Forelimb muscle (tissue), 1 donor: ENCODE measurements around the gene STPG2. TPM values are rescaled to one million over a fixed set of nuclear protein-coding genes. Genes with fewer than 3 reads are reported as not detected.
"Not testable (repeated sequence)": the region's sequence is repeated elsewhere in the genome, so short reads cannot be mapped to it uniquely, and the experiment has no call there.

Experiments used
- DNase-seq: peaks from one replicate; pipeline ENCODE4 v3.0.0-alpha.2; 2013; ENCODE audit warnings: low read depth
- polyA plus RNA-seq: library from polyadenylated mRNA; unstranded; fragments of 120-200 nt; gene quantifications from one replicate; pipeline ENCODE4 v1.2.1, GENCODE V29; 2013; ENCODE audit not compliant: insufficient read length

Gene STPG2
- polyA plus RNA-seq, 1 donor = not detected

- no peak for DNase-seq
These were observed 500.1 kb downstream of the STPG2 start for GRCh38 chr4:97643179-97643578.

DNA sequence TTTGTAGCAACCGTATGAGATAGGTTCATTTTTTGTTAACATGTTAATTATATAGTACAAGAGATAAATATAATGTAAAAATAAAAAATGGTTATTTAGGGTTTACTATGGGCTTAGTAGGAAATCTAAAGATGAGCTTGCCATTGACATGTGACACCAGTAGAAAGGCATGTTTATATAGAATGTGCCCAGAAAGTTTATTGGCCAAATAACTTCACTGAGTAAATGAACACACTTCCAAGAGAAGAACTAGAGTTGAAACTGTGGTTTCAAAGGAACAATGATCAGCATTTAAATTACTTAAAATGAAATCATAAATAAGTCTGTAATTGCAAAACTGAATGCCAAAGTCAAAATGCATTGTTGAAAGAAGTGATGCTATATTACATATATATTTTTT, 503.3 kb downstream of the STPG2 start:
- no peak for DNase-seq

DNA sequence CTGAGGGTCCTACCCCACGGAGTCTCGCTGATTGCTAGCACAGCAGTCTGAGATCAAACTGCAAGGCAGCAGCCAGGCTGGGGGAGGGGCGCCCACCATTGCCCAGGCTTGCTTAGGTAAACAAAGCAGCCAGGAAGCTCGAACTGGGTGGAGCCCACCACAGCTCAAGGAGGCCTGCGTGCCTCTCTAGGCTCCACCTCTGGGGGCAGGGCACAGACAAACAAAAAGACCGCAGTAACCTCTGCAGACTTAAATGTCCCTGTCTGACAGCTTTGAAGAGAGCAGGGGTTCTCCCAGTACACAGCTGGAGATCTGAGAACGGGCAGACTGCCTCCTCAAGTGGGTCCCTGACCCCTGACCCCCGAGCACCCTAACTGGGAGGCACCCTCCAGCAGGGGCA, 509.4 kb downstream of the STPG2 start:
- not testable (repeated sequence) for DNase-seq

DNA sequence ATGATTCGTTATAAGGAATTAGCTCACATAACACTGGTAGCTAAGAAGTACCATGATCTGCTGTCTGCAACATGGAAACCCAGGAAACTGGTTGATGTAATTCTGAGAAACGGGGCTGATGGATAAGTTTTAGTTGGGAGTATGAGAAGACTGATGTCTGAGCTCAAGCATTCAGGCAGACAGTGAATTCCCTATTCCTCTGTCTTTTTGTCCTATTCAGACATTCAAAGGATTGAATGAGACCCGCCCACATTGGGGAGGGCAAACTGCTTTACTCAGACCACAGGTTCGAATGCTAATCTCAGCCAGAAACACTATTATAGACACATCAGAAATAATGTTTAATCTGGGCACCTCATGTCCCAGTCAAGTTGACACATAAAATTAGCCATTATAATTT, 515.5 kb downstream of the STPG2 start:
- DNase-seq = no peak

DNA sequence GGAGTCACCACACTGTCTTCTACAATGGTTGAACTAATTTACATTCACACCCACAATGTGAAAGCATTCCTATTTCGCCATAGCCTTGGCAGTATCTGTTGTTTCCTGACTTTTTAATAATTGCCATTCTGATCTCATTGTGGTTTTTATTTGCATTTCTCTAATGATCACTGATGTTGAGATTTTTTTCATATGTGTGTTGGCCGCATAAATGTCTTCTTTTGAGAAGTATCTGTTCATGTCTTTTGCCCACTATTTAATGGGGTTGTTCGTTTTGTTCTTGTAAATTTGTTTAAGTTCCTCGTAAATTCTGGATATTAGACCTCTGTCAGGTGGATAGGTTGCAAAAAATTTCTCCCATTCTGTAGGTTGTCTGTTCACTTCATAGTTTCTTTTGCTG, 519.1 kb downstream of the STPG2 start:
- no peak for DNase-seq

DNA sequence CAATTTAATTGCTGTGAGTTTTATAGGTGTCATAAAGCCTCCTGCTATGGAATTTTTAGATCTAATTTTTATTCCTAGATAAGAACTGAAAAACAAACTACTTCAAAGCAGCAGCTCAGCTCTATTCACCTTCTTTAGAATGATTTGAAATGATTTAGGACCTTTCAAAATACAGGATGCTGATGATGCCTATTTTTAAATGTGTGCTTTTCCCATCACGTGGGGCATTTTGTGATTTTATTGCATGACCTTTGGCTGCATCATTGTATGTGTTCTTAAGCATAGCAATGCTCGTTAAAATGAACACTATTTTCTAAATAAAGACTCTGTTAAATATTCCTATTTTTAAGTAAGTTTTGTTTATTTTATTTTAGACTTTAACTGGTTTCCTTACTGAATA, 537.3 kb downstream of the STPG2 start:
- no peak for DNase-seq

DNA sequence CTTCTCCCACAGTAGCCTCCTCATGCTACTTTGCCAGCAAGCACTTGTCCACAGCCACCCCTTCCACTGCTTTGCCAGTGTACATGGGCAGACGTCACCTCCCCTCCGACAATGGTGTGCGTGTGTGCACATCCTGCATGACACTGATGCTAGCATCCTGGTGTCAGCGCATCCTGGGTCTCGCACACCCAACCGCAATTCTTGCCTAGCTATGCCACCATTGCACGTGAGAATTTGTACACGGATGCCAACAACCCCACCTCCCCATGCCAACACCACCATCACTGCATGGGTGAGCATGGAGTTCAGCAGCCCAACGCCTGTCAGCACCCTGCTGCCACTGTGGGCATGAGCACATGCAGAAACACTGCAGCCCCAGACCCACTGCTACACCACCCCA, 550.0 kb downstream of the STPG2 start:
- no peak for DNase-seq

DNA sequence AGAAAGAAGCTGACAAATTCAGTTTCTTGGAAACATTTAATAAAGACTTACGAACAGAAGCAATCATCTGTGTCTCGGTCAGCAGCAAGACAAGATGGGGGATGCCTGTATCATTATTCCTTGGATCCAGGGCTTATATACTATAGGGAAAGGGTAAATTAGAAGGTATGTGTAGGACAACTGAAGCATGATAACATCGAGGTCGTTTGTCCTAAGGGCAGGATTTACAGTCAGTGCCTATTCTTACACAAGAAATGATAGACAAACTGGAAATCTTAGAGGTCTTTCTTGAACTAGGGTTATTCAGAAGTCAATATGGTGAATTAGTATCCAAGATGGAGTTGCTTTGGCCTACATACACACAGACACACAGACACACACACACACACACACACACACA, 553.0 kb downstream of the STPG2 start:
- no peak for DNase-seq

DNA sequence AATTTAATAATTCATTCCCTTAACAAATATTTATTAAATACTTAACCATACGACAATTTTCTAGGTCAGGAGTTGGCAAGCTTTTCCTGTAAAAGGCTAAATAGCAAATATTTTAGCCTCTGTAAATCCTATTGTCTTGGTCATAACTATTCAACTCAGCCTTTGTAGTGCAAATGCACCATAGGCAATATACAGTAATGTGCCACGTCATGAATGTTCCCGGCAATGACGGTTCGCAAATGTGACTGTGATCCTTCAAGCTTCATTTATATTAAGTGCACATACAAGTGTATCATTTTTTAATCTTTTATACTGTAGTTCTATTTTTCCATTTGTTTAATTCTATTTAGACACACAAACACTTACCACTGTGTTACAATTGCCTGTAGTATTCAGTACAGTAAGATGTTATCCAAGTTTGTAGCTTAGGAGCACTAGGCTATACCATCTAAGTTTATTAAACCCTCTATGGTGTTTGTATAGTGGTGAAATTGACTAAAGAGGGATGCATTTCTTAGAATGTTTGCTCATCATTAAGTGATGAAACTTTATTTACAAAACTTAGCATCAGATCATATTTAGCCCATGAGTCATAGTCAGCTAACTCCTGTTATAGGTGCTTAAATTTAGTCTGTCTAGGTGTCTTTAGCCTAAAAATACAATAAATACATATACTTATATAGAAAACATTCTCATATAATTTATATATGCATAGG, 553.6 kb downstream of the STPG2 start:
- DNase-seq = no peak

- DNase-seq = no peak
These were observed 555.4 kb downstream of the STPG2 start for GRCh38 chr4:97587912-97588311.

- no peak for DNase-seq
These were observed 558.0 kb downstream of the STPG2 start for GRCh38 chr4:97585274-97585673.

DNA sequence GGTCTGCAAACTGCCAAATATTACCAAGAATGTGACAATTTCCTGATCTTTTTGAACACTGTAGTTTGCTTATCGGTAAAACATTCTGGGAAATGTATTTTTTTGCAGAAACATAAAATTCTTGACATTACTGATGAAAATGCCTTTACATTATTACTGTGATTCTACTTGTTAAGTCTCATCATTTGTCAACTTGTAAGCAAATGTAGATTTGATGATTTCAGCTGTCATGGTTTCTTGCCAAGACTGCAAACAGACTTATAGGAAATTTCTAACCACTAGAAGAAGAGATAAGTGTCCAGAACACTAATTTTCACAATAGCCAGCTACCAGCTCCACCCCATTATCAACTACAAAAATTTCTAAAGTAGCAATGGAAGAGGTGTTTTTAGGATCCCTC, 560.4 kb downstream of the STPG2 start:
- DNase-seq = no peak

DNA sequence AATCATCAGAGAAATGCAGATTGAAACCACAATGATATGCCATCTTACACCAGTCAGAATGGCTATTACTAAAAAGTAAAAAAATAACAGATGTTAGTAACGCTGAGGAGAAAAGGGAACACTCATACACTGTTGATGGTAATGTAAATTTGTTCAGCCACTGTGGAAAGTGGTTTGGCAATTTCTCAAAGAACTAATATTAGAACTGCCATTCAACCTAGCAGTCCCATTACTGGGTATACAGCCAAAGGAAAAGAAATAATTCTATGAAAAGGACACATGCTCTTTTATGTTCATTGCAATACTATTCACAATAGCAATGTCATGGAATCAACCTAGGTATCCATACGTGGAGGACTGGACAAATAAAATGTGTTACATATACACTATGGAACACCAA, 566.3 kb downstream of the STPG2 start:
- DNase-seq = no peak

DNA sequence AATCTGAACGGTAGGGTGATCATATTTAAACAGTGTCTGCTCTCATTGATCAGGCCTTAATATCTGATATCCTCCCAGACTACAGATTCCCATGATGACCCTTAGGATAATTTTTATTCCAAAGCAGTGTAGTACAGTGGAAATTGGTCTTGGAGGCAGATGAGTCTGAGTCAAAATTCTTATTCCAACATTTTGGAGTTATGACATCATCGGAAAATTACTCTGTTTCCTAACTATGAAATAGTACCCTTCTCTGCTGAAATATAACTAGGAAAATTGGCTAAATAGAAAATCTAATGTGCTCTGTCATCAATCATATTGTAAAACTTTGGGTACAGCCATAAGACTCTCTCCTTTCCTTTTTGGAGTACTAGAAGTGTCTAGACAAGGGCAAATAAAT, 583.3 kb downstream of the STPG2 start:
- DNase-seq = no peak

GRCh38 chr4:97558204-97558778, 585.0 kb downstream of the STPG2 start:
- DNase-seq = no peak

DNA sequence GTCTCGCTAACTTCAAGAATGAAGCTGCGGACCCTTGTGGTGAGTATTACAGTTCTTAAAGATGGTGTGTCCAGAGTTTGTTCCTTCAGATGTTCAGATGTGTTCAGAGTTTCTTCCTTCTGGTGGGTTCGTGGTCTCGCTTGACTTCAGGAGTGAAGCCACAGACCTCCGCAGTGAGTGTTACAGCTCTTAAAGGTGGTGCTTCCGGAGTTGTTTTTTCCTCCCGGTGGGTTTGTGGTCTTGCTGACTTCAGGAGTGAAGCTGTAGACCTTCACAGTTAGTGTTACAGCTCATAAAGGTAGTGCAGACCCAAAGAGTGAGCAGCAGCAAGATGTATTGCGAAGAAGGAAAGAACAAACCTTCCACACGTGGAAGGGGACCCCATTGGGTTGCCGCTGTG, 592.6 kb downstream of the STPG2 start:
- not testable (repeated sequence) for DNase-seq

GRCh38 chr4:97548943-97549583, 594.2 kb downstream of the STPG2 start:
- no peak for DNase-seq

DNA sequence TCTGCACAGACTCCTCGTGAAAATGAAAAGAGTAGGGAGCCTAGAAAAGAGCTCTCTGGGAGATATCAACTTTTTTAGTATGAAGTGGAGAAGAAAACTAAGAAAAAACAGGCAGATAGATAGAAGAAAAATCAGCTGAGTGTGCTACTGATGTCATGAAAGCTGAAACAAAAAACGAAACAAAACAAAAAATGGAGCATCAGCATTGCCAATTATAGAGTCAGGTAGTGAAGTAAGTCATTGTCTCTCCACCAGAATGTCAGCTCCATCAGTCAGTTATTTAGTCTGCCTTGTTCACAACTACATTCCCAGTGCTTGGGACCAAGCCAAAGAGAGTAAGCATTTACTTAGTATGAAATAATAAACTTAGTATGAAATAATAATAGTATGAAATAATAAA, 595.1 kb downstream of the STPG2 start:
- DNase-seq = no peak

DNA sequence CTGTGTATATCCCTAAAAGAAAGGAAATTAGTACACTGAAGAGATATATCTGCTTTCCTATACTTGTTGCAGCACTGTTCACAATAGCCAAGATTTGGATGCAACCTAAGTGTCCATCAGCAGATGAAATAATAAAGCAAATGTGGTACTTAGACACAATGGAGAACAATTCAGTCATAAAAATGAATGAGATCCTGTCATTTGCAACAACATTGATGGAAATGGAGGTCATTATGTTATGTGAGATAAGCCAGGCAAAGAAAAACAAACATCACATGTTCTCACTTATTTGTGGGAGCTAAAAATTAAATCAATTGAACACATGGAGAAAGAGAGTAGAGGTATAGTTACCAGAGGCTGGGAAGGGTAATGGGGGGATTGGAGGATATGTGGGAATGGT, 611.9 kb downstream of the STPG2 start:
- DNase-seq = no peak

DNA sequence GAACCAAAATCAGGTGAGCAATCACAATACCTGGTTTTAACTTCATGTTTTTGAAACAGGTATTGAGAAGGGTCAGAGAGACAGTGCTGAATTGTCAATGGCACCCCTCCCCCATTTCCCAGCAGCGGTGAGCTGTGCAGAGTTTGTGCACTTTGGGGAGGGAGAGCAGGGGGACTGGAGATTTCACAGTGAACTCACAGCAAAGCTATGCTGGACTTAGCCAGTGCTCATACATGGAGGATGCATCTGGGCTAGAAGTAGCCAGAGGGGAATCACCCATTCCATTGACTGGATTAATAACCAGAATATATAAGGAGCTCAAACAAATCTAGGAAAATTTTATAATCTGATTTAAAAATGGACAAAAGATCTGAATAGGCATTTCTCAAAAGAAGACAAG, 612.6 kb downstream of the STPG2 start:
- DNase-seq = no peak

DNA sequence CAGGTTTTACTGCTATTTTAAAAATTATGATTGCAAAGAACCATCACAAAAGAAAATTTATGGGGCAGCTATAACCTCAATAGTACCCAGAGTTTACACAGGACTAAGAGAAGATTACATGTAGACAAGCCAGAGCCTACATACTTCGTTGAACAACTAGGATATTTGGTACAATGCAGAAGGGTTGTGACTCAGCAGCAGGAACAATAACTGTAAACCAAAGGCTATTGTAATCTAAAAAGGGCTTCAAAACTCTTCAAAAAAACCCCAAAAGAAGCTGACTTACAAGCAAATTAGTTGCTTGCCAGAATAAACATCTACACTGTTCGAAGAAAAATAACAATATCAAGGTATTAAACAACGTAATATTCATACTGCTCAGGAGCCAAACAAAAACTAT, 618.0 kb downstream of the STPG2 start:
- DNase-seq = no peak

DNA sequence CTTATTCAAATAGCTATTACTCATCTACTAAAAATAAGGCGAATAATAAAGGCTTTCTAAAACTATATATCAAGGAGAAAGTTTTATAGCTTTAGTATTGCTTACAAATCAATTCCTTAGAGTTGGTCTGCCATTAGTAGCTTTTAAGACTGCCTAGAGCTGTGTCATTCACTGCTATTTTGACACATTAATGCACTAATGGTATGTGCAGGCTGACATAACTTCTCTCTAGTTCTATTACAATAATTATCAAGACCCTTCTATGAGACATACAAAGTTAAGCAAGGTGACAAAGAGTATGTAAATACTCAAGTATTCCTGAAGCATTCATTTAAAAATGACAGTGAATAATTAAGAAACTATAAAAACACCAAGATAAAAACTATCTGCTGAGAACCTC, 625.3 kb downstream of the STPG2 start:
- DNase-seq = no peak

DNA sequence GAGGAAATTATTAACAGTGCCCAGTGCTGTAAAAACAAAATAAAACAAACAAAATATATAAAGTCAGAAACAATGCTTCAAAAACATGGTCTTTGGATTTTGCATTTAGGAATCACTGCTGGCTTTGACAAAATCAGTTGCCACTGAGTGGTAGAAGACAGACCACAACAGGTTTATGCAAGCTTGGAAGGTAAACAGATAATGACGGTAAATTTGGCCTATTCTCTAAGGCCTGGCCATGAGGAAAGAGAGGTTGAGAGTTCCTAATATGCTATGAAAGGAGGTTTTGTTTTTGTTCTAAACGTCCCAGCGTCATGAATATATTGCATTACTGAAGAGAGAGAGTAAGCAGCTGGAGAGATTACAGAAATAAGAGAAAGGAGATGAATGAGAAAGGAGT, 629.4 kb downstream of the STPG2 start:
- no peak for DNase-seq
